HUES48 (cell line): ENCODE results near the gene TAGAP.
A peak's percentile ranks its signal among the peaks of the same experiment; 100 is the strongest.
"Not testable (repeated sequence)": the region's sequence is repeated elsewhere in the genome, so short reads cannot be mapped to it uniquely, and the experiment has no call there.

Source experiments
- H3K27ac ChIP-seq: one replicate; pipeline ENCODE4 v1.7.0; 2013; ENCODE audit warnings: low read depth, low read length, inconsistent platforms
- H3K27me3 ChIP-seq: 2 replicates; pipeline ENCODE4 v1.6.1; 2013; ENCODE audit warnings: mild to moderate bottlenecking, low read length; ENCODE audit not compliant: control insufficient read depth, insufficient read depth
- H3K36me3 ChIP-seq: 2 replicates; pipeline ENCODE4 v1.6.1; 2013; ENCODE audit warnings: low read length; ENCODE audit not compliant: control insufficient read depth, insufficient read depth
- H3K4me1 ChIP-seq: 2 replicates; pipeline ENCODE4 v1.6.1; 2013; ENCODE audit warnings: mild to moderate bottlenecking, low read length; ENCODE audit not compliant: control insufficient read depth, insufficient read depth
- H3K4me3 ChIP-seq: 2 replicates; pipeline ENCODE4 v1.5.1; 2013; ENCODE audit warnings: mild to moderate bottlenecking, low read depth, low read length
- H3K9ac ChIP-seq: 2 replicates; pipeline ENCODE4 v1.6.1; 2013; ENCODE audit warnings: mild to moderate bottlenecking, low read depth, low read length, moderate library complexity
- H3K9me3 ChIP-seq: 2 replicates; pipeline ENCODE4 v1.6.1; 2013; ENCODE audit warnings: low read length; ENCODE audit not compliant: control insufficient read depth, insufficient read depth

The TAGAP gene

DNA sequence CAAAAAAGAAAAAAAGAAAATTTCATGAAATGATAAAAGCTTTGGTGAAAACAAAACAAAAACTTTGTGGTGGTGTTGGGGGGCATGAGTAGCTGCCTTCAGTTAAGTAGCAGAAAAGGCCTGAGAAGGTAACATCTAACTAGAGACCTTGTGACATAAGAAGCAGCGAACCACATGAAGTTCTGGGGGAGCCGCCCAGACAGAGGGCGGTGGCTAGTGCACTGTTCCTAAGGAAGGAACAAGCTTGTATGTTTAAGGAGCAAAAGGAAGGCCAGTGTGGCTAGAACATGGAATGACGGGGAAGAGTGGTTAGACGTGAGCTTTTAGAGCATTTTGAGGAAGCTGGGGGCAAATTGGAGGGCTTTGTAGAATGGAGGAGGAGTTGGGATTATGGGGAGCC is 37.3 kb downstream of the TAGAP start:
- no peaks in the 10 kb centered on the region for H3K9me3 ChIP-seq

DNA sequence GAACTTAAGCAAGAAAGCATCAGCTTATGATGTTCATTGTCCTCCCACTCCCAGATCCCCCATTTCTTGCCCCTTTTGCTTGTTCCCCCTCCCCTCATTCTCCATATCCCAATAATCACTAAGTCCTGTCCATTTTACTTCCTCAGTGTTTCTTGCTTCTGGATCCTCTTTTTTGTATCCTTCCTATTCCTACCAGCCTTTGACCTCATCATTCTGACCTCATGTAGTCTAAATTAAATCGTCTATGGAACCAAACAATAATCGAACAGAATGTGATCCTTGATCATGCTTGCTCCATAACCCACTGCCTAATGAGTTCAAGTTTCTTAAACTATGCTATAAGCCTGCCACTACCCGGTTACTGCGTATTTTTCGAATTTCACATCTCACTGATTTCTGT is 39.4 kb downstream of the TAGAP start:
- Histone ChIP-seq H3K9ac (no peak overlapping the region), H3K27me3 (no peaks in the 10 kb centered on the region), H3K27ac (no peak overlapping the region), H3K36me3 (no peaks in the 10 kb centered on the region), H3K4me3 (no peak overlapping the region), H3K4me1 (peaks cover 8% of the 10 kb centered on the region), H3K9me3 (no peaks in the 10 kb centered on the region)

More for the DNA sequence above, 37.3 kb downstream of the TAGAP start:
- Histone ChIP-seq H3K27me3 (no peaks in the 10 kb centered on the region), H3K4me3 (no peak overlapping the region), H3K9ac (no peak overlapping the region), H3K4me1 (no peaks in the 10 kb centered on the region; the same call in 1 of the 2 replicates), H3K36me3 (no peaks in the 10 kb centered on the region), H3K27ac (no peak overlapping the region)

DNA sequence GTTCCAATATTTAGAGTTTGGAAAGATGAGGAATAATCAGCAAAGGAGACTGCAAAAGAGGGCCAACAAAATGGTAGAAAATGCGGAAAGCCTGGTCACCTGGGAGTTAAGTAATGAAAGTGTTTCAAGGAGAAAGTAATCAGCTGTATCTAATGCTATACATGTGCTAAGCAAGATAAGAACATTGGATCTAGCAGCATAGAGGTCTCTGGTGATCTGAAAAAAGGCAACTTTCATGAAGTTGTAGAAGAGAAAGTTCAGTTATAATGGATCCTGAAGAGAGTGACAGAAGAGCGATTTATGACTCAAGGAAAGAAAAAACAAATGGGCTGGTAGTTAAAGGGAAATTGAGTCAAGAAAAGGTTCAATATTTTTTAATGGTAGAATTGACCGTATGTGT is 40.2 kb downstream of the TAGAP start:
- no peaks in the 10 kb centered on the region for H3K27me3 ChIP-seq
- peaks cover 8% of the 10 kb centered on the region for H3K4me1 ChIP-seq
- no peak overlapping the region for H3K27ac ChIP-seq
- no peaks in the 10 kb centered on the region for H3K9me3 ChIP-seq
- H3K9ac ChIP-seq = no peak overlapping the region
- H3K4me3 ChIP-seq = no peak overlapping the region
- H3K36me3 ChIP-seq = no peaks in the 10 kb centered on the region

DNA sequence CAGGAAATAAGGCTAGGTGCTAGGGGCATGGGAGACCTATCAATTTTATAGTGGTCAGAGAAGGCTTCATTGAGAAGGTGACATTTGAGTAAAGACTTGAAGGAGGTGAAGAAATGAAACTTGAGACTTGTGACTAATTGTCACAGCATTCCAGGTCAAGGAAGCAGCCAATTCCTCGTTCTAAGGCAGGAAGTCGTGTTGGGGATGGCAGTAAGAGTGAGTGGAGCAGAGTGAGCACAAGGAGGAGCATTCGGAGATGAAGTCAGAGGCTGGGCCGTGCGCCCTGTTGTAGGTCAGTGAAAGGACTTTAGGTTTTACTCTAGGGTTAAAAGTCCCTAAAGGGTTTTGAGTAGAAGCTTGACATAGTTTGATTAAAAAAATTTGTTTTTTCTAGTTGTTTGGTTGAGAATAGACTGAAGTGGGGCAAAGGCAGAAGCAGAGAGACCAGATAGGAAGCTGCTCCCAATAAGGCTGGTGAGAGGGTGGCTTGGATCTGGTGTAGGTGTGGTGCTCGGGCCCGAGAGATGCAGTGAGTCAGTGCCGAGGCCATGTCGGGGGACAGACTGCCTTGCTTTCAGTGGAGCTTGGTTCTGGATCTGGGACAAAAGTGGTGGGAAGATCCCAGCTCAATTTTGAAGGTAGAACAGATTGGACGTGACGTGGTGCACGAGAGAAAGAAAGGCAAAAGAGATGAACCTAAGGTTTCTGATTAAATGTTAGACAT is 42.2 kb downstream of the TAGAP start:
- H3K9ac ChIP-seq = no peak overlapping the region; the same call in 1 of the 2 replicates
- no peak overlapping the region for H3K4me3 ChIP-seq

DNA sequence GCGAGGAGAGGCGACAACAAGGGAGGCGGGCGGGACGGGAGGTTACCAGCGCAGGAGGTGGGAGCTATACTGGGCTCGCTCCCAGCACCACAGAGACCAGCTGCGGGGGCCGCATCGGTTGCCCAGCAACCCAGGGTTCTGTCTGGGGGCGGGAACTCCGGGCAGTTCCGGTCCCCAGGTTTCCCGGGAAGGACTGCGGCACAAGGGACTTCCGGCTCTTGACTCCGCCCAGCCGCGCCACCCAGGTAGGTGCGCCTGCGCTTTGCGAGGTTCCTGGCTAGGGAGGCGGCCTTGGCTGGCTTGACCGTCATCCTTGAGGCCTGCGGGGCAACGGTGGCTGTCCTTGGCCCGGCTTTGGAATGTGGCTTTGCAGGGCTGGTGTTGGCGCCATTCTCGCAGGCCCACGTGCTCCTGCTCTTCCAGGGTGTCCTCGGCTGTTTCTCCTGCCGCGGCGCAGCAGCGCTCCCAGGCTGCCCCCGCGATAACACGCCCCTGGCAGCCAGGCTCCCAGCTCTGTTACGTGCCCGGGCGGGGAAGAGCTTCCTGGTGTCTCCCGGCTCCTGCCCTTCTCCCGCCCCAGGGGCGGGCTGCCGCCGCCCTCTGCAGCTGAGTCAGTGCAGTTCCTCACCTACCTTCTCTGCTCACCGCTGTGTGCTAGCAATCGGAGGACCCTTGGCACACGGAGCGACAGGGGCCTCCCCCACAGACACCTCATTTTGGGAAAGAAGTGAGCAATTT is 45.0 kb downstream of the TAGAP start, which contains the start of gene RSPH3:
TSS of gene RSPH3 (minus strand) at position 537 of the 738 bp plus-strand sequence. CDS start 652 bp downstream, outside the sequence.
- Histone ChIP-seq H3K36me3 (no peaks in the 10 kb centered on the region), H3K27me3 (no peaks in the 10 kb centered on the region), H3K4me3 (peak within 1 kb of the TSS; percentile 93)

More for the DNA sequence above, 42.2 kb downstream of the TAGAP start:
- Histone ChIP-seq H3K27ac (no peak overlapping the region), H3K9me3 (no peaks in the 10 kb centered on the region), H3K36me3 (no peaks in the 10 kb centered on the region), H3K27me3 (no peaks in the 10 kb centered on the region), H3K4me1 (peaks cover 11% of the 10 kb centered on the region)

DNA sequence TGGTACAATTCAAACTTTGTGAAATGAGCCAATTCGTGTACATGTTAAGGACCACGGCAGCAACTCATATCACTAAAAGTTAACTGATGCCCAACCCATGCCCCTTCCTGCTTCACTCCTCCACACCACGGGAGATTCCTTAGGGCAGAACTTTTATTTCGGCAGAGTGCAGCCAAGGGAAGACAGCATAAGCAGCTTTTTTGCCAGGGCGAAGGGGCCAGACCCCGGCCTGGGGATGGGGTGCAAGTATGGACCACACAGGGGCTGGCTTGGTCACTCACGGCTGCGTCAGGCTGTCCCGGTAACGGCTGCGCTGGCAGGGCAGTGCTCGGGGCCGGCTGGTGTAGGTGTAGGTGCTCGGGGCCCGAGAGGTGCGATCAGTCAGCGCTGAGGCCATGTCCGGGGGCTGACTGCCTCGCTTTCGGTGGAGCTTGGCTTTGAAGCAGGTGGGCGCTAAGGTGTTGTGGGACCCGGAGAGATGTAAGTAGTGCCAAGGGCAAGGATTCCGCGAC is 45.6 kb downstream of the TAGAP start:
- H3K4me1 ChIP-seq = peaks cover 11% of the 10 kb centered on the region

More for the DNA sequence above, 45.0 kb downstream of the TAGAP start, which contains the start of gene RSPH3:
- H3K4me1 ChIP-seq = peaks cover 11% of the 10 kb centered on the region
- H3K9ac ChIP-seq = peak within 1 kb of the TSS; percentile 86
- peak within 1 kb of the TSS; percentile 99 for H3K27ac ChIP-seq
- no peaks in the 10 kb centered on the region for H3K9me3 ChIP-seq

DNA sequence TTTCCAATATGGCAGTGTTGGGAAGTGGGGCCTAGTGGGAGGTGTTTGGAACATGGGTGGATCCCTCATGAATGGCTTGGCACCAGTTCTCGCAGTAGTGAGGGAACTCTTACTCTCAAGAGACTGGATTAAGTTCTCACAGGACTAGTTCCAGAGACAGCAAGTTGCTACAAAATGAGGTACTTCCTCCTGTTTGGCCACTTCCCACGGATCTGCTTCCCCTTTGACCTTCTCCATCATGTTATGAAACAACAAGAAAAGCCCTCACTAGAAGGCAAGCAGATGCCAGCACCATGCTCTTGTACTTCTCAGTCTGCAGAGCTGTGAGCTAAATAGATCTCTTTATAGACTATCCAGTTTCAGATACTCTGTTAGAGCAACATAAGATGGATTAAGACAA is 47.9 kb downstream of the TAGAP start:
- H3K27me3 ChIP-seq = no peaks in the 10 kb centered on the region
- H3K9me3 ChIP-seq = no peaks in the 10 kb centered on the region
- H3K4me3 ChIP-seq = no peak overlapping the region
- H3K4me1 ChIP-seq = peaks cover 11% of the 10 kb centered on the region; the same call in 1 of the 2 replicates
- H3K36me3 ChIP-seq = no peaks in the 10 kb centered on the region
- H3K27ac ChIP-seq = no peak overlapping the region
- no peak overlapping the region for H3K9ac ChIP-seq

More for the DNA sequence above, 45.6 kb downstream of the TAGAP start:
- Histone ChIP-seq H3K27me3 (no peaks in the 10 kb centered on the region), H3K4me3 (peak overlapping the region; percentile 93), H3K27ac (peak overlapping the region; percentile 42), H3K36me3 (no peaks in the 10 kb centered on the region), H3K9me3 (no peaks in the 10 kb centered on the region), H3K9ac (no peak overlapping the region)

DNA sequence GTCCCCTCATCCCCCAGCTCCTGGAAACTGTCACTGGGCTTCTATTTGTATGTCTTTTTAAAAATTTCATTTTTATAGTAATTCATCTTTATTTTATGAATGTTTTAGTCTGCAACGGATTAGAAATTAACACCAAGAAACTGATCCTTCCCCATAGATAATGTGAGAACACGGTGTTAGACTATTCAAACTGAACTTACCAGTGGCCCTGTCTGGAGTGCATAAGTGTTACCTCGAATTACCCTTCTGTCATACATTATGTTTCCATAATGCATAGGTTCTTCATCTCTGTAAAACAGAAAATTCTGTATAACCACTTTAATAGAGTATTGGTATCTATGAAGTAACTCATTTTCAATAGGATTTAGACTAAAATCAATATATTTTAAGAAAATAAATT is 51.2 kb downstream of the TAGAP start:
- no peaks in the 10 kb centered on the region for H3K27me3 ChIP-seq
- no peak overlapping the region for H3K4me3 ChIP-seq
- no peak overlapping the region for H3K27ac ChIP-seq
- H3K9me3 ChIP-seq = no peaks in the 10 kb centered on the region
- H3K4me1 ChIP-seq = no peaks in the 10 kb centered on the region
- H3K36me3 ChIP-seq = no peaks in the 10 kb centered on the region
- no peak overlapping the region for H3K9ac ChIP-seq

DNA sequence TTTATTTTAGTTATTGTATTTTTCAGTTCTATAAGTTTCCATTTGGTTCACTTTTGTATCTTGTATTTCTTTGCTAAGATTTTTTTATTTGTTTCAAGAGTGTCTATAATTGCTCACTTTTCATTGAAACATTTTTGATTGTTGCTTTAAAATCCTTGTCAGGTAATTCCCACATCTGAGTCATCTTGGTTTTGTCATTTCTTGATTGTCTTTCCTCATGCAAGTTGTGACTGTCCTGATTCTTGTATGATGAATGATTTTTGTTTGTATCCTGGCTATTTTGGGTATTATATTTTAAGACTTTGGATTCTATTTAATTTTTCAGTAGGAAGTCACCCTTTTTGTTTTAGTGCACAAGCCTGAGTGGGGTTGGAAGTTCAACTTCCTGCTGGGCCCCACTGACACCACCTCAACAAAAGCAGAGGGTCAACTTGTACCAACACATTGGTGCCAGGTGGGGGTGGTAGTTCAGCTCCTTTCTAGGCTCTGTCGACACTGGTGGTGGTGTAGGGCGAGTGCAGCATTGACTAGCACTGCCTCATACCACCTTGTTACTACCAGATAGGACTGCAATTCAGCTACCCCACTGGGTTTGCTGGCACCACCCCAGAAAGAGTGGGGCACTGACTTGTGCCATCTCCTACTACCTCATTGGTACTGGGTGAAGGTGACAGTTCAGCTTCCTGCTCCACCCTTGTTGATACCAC is 53.6 kb downstream of the TAGAP start:
- Histone ChIP-seq H3K36me3 (no peaks in the 10 kb centered on the region), H3K4me3 (no peak overlapping the region), H3K27ac (no peak overlapping the region), H3K4me1 (no peaks in the 10 kb centered on the region), H3K27me3 (no peaks in the 10 kb centered on the region), H3K9me3 (no peaks in the 10 kb centered on the region), H3K9ac (no peak overlapping the region)

DNA sequence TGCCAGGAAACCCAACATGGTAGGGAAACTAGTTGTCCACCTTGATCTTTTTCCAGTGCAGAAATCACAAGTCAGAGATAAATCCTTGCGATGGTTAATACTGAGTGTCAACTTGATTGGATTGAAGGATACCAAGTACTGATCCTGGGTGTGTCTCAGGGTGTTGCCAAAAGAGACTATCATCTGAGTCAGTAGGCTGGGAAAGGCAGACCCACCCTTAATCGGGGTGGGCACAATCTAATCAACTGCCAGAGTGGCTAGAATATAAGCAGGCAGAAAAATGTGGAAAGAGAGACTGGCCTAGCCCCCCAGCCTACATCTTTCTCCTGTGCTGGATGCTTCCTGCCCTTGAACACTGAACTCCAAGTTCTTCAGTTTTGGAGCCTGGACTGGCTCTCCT is 55.1 kb downstream of the TAGAP start:
- H3K27me3 ChIP-seq, H3K9me3 ChIP-seq, H3K4me3 ChIP-seq, H3K36me3 ChIP-seq, H3K9ac ChIP-seq, H3K27ac ChIP-seq, H3K4me1 ChIP-seq: not testable (repeated sequence)
